Activated T-cell treated with anti-CD3 and anti-CD28 coated beads for 4 hours (primary cell): Measurements from ENCODE around the gene DENND4B.
A peak's percentile ranks its signal among the peaks of the same experiment; 100 is the strongest.

Experiments used
- DNase-seq: peaks from one replicate; pipeline ENCODE4 v3.0.0-alpha.2; 2020

The DENND4B gene

GRCh38 chr1:153945131-153945794 is 1.3 kb downstream of the DENND4B start:
- DNase-seq = peak; percentile 58

- DNase-seq = no peak
Observed at GRCh38 chr1:153944827-153945117, 1.7 kb downstream of the DENND4B start.

- no peak for DNase-seq
Observed at GRCh38 chr1:153944005-153944826, 2.3 kb downstream of the DENND4B start.

DNA sequence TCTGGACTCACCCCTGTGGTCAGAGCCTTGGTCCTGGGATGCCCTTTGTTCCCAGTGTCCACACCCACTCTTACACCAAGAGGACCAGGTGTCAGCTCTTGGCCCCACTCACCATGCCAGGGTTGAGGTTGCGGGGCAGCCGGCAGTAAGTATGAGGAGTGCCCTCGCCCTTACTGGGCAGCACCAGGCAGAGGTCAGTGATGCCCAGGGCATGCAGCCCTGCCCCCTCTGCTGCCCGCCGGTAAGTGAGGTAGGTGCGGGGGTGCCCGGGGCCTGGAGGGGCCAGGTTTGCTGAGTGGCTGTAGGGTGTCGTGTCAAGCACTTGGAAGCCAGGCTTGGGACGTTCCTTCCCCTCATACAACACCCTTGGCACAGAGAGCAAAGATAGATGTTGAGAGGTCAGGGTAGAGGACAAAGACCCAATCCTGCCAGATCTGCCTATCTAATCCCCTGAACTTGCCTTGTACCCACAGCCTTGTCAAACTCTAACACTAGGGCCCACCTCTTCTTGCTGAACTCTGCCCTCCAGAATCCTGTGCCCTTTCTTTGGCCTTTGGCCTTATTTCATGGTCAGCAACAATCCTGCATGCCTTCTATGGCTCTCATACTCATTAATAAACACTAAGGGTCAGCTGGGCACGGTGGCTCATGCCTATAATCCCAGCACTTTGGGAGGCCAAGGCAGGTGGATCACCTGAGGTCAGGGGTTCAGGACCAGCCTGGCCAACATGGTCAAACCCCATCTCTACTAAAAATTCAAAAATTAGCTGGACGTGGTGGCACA is 3.6 kb downstream of the DENND4B start:
- no peak for DNase-seq

- no peak for DNase-seq
Observed at GRCh38 chr1:153941826-153942725, 4.4 kb downstream of the DENND4B start.

GRCh38 chr1:153940756-153941155 is 5.8 kb downstream of the DENND4B start:
- no peak for DNase-seq

GRCh38 chr1:153939476-153939875 is 7.0 kb downstream of the DENND4B start:
- no peak for DNase-seq

- DNase-seq = no peak
Observed at GRCh38 chr1:153938996-153939395, 7.5 kb downstream of the DENND4B start.

- no peak for DNase-seq
Observed at GRCh38 chr1:153937331-153937730, 9.2 kb downstream of the DENND4B start.

GRCh38 chr1:153936011-153936802 is 10.3 kb downstream of the DENND4B start:
- no peak for DNase-seq

GRCh38 chr1:153934746-153935145 is 11.8 kb downstream of the DENND4B start:
- no peak for DNase-seq

DNA sequence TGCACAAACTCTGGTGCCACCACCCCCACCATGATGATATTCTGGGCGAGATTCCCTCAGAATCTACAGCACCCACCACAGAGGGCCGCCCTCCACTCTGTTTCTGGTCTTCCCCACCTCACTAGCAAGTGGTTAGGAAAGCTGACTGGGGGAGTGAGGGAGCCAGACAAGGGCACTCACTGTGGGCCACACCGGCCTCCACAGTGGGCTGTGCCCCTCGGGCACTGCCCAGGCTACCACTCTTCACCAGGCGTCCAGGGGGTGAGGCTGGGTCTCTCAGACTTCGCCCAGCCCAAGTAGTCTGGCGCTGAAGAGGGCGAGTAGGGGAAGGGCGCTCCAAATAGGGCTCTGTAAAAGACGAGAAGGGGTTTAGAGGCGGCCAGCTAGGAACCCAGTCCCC is 12.6 kb downstream of the DENND4B start:
- DNase-seq = no peak

DNA sequence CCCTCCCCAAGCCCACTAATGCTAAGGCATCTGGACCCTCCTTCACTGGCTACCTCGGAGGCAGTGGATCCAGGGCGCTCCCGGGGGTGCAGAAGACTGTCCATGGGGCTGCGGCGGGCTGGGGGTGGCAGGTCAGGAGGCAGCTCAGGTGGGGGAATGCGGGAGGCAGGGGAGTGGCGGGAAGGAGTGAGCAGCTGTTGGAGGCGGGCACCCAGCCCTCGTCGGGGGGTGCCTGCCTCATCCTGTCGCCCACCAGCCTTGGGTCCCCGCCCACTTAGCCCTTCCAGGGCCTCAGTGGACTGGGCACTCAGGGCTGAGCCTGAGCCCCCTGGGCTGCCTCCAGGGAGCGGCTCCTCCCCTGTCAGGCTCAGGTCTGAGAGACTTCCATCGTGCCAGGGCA is 13.1 kb downstream of the DENND4B start:
- DNase-seq = no peak

- DNase-seq = no peak
Observed at GRCh38 chr1:153932156-153933131, 14.1 kb downstream of the DENND4B start.

- DNase-seq = no peak
Observed at GRCh38 chr1:153929981-153930948, 16.3 kb downstream of the DENND4B start.

DNA sequence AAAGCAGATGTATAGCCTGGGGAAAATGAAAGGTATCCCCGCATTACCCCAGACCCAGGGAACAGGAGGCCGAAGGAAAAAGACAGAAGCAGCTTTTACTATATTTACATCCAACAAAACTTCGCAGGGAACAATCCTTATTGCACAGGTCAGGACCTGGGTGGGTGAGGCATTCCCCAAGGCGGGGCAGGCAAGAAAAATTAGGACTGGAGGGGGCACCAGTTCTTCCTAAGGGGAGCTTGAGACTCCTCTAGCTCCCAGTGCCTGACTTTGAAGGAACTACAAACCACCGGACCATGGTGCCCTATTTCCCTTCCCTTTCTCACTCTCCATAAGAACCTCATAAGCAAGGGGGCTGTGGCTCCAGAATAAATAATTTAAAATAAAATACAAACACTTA is 17.1 kb downstream of the DENND4B start:
- DNase-seq = no peak

GRCh38 chr1:153928791-153929341 is 17.7 kb downstream of the DENND4B start:
- no peak for DNase-seq

DNA sequence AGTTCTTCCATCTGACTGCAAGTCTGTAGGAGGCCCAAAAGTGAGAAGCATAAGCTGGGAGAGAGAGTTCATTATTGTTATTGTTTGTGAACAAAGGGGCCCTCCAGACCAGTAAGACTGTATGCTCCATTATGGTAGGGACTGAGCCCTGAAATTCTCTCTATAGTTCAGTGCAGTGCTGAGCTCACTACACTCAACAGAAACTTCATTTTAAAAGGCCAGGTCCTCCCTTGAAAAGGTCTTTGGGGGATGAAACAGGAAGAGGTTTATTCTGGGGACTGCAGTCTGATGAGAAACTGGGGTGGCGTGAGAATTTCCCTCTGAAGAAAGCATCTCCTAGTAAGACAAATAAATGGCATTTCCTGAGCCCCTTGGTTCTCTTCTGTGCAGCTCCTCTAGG is 18.3 kb downstream of the DENND4B start:
- DNase-seq = no peak

- no peak for DNase-seq
Observed at GRCh38 chr1:153926405-153926804, 20.1 kb downstream of the DENND4B start.
